G401 (cell line): Measurements from ENCODE around the gene NOP56. TPM values are rescaled to one million over a fixed set of nuclear protein-coding genes. Genes with fewer than 3 reads are reported as not detected.

Experiments
- DNase-seq: peaks from one replicate; pipeline ENCODE4 v3.0.0-alpha.2; 2015; ENCODE audit warnings: low spot score
- in situ Hi-C: cut with HindIII; loops from 2 replicates; pipeline ENCODE4 v1.10.0; 2016; ENCODE audit warnings: low sequenced_read_pairs, mixed read lengths
- total RNA-seq: library from RNA; depleted of rRNA; stranded (reverse); fragments of >200 nt; shearing (Covaris generic); gene quantifications from 2 replicates; pipeline ENCODE4 v1.2.3, GENCODE V29; 2014; rRNA removed

The NOP56 gene
- total RNA-seq, 1 experiment from 2014 or later = 340 TPM

DNA sequence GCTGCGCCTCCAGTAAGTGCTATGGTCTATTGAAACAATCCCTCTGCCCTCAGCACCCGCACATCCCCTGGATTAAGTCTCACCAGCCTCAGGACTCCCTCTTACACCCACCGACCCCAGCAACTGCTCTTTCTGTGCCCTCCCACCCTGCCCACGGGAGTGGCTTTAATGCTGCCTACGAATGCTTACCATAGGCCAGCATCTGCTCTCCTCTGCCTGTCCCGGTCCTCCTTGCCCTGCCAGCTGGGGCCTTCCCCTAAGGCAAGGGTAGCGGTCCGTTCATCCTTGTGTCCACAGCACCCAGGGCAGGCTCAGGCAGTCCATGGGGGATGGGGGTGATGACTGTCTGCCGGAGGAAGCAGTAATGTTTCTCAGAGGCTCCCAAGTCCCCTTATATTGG, 44.2 kb downstream of the NOP56 start:
- in situ Hi-C loops = no loop called here

DNA sequence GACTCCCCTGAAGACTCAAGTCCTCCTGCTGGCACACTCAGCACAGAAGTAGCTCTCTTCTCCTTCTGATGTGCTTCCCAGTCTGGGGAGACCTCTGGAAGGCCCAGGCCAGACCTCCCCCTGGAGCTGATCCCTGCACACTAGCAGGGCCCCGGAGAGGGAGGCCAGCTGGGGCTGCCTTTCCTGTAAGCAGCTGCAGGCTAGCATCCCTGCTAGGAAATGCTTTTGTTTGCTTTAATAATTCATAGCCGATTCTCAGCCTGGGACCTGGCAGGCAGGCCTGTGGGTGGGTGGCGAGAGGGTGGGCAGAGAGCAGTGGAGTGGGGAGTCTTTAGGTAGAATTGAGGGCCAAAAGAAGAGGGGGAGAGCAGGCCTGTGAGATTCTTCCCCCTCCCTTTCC, 45.3 kb downstream of the NOP56 start:
- in situ Hi-C loops = no loop called here
- no peak for DNase-seq

More for the DNA sequence above, 44.2 kb downstream of the NOP56 start:
- DNase-seq = no peak

DNA sequence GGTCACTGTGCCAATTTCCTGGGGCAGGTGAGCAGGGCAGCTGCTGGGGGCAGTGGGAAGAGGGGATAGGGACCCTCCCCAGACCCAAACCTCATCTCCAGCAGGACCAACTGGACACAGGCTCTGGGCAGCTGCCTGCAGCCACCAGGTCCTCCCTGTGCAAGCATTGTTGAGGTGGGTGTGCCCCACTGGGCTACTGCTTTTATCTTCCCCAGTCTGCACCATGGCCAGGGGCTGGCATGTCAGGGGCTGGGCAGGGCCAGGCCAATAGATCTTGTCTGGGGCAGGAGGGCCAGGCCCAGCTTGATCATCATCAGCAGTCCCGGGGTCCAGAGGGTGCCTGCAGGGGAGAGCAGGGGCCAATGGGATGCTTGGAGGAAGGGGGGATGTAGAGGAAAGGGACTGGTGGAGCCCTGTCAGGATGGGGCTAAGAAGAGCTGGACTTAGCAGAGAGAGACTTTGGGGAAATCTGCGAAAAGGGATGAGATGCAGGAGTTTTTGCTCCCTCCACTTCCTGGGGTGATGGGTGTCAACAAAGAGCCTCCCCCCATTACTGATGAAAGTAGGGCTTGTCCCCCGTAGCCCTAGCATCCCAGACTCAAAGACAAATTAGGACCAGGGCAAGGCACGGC, 45.9 kb downstream of the NOP56 start:
- in situ Hi-C loops = no loop called here
- DNase-seq = no peak

DNA sequence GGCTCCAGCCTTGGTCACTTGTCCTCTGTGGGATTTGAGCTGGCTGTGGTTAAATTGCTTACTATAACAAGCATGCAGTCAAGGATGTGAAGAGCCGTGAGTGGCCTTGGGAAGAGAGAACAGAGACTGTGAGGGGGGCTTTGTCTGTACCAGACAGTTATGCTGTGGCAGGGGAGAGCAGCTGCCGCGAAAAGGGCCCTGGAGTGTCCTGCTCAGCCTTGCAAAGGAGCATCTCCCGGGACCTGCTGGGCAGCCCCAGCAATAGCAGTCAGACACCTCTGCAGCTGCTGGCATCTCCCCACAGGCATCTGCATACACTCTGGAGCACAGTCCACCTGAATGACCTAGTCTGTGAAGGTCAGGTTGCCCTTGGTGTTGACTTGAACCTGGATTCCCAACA, 46.5 kb downstream of the NOP56 start:
- in situ Hi-C loops = no loop called here
- no peak for DNase-seq

- no peak for DNase-seq
- in situ Hi-C loops = no loop called here
Measured at GRCh38 chr20:2699775-2700413, 47.5 kb downstream of the NOP56 start.

DNA sequence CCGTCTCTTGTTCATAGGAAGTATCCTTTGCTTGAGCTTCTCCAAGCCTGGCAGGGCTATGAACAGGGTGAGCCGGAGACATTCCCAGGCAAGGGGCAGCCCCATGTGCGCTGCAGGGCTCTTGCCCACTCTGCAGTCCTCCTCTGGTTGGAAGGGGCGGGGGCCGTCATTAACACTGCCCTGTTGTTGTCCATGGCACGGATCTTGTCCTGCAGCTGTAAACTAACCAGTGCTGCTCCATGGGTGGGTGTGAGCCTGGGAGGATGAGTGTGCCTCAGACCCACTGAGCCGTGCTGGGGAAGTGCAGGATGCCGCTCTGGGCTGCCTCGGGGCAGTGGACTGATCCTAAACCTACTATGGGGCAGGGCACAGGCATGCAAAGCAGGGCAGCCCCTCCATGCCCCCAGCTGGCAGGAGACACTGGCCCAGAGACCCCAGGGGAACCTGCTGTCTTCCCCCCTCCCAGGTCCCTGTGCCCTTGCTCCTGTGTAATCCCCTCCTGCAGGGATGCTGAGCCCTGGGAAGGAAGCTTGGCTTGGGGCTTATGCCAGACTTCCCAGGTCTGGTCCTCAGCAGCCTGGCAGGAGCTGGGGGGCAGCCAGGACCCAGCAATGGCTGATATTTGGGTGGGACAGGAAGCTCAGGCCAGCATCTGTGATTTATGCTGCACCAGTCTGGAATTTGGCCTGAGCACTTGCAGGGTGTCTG, 48.6 kb downstream of the NOP56 start:
- DNase-seq = no peak
- in situ Hi-C loops = no loop called here

- DNase-seq = no peak
- in situ Hi-C loops = no loop called here
Measured at GRCh38 chr20:2701671-2702081, 49.2 kb downstream of the NOP56 start.

DNA sequence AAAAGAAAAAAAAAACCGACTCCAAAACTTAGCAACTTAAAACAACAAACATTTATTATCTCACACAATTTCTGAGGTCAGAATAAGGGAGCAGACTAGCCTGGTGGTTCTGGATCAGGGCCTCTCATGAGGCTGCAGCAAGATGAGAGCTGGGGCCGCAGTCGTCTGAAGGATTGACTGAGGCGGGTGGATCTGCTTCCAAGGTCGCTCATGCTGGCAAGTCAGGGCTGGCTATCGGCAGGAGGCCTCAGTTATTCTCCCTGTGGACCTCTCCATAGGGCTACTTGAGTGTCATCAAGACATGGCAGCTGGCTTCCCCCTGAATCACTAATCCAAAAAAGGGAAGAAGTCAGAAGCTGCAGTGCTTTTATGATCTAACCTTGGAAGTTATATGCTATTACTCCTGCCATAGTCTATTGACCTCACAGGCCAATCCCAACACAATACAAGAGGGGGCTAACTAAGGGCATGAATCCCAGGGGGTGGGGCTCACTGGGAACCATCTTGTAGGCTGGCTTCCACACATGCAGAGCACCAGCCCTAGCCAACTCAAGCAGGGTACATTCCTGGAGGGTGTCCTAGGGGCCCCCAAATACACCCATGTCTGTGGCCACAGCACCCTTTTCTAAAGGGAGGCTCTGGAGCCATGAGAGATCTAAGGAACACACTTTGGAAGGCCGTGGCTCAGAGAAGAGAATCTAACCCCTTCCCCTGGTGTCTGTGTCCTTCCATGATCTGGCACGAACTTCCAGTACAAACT, 51.5 kb downstream of the NOP56 start:
- DNase-seq = no peak
- in situ Hi-C loops = no loop called here

DNA sequence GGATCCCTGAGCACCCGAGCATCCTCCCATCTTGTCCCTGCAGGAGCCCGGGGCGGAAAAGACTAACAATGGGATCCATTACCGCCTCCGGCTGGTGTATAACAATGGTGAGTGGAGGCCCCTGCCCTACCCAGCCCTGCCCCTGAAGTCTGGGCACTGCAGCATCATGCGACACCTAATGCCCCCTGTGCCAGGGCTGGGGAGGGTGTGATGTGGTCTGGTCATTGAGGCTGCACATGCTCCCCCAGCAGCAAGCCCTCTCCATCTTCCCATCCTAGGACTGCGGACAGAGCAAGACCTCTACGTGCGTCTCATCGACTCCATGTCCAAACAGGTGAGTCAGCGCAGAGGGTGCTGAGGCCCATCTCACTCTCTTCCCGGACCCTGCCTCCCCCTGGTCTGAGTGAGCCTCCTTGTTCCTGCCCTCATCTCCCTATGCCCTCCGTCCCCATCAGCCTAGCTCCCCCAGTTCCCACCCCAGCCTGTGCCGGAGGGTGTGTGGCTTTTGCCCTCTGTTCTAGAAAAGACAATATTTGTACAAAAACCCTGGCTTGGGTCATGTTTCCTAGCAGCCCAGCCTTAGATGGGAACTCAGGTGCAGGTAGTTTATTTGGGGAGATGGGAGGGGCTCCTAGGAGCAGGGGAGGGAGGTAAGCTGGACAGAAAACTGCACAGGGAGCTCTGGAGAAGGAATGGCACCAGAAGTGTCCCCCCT, 53.7 kb downstream of the NOP56 start:
- in situ Hi-C loops = no loop called here
- no peak for DNase-seq

DNA sequence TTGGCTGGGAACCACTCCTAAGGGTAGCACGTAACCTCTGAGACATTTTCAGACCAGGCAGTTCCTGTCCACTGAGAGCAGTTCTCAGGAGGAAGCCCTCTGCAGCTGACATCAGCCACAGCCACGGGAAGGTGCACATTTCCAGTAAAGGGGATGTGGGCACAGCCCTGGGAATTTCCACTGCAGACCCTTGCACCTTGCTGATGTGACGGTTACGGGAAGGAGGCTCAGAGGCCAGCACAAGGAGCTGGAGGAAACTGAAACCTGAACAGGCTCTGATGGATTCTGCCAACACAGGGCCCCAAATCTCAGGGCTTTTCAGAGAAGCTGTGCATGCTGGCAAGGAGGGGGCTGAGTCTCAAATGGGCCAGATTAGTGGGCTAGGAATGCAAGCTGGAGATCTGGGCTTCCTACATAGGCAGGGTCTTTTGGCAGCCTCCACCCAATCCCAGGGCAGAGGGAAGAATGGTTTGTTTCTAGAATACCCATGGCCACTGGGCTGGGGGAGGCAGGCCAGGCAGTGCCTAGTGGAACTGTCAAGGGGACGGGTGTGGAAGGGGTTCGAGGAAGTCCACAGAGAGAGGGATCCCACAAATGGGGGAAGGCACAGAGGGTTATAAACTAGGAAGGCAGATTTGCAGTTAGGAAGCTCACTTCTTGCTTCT, 54.4 kb downstream of the NOP56 start:
- in situ Hi-C loops = no loop called here
- DNase-seq = no peak

DNA sequence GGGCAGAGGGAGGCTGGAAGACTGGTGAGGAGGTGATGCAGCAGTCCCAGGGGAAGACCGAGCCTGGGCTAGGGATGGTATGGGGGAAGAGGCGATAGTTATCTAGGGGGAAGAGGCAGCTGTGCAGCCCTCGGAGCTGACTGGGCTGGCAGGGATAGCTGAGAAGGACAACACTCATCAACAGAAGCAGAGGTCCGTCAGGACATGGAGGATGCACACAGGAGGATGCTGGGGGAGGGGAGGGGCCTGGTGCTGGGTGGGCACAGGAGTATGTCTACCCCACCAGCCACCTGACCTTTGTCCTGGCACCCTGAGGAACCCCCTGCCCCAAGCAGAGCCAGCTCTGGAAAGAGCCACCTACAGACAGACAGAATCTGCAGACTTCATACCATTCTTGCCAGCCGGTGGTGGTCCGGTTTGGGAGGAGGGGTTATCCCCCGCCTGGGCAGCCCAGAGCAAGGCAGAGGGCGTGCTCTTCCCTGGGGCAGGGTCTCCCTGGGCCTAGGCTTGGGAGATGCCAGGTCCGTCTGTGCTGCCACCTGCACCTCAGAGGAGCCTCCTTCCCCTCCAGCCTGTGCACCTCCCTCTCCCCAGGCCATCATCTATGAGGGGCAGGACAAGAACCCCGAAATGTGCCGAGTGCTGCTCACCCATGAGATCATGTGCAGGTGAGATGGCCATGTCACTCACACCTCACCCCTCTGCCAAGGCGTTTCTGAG, 55.1 kb downstream of the NOP56 start:
- DNase-seq = no peak
- in situ Hi-C loops = no loop called here

Other genes with a start within 250 kb of the NOP56 start
- 1,009 and 1,118 TPM in 2 replicates for gene SNRPB, start 181.8 kb upstream of the NOP56 start, total RNA-seq
- gene ZNF343, start 143.7 kb upstream of the NOP56 start, total RNA-seq = 7.6 and 11.3 TPM in 2 replicates
- not detected in 2 replicates for gene TMC2, start 116.1 kb upstream of the NOP56 start, total RNA-seq
- gene IDH3B, start 11.6 kb downstream of the NOP56 start, total RNA-seq = 204 and 239 TPM in 2 replicates
- 0.25 TPM in 1 of 2 replicates, not detected in the other for gene EBF4, start 40.1 kb downstream of the NOP56 start, total RNA-seq
- 41.8 and 47.0 TPM in 2 replicates for gene CPXM1, start 148.0 kb downstream of the NOP56 start, total RNA-seq
- gene C20orf141, start 162.4 kb downstream of the NOP56 start, total RNA-seq = not detected in 2 replicates
- gene TMEM239, start 163.7 kb downstream of the NOP56 start, total RNA-seq = not detected in 2 replicates
- 25.2 and 45.7 TPM in 2 replicates for gene PCED1A, start 188.0 kb downstream of the NOP56 start, total RNA-seq
- gene VPS16, start 188.1 kb downstream of the NOP56 start, total RNA-seq = 41.2 and 45.5 TPM in 2 replicates
- gene PTPRA, start 220.8 kb downstream of the NOP56 start, total RNA-seq = 45.5 and 83.7 TPM in 2 replicates